ENCODE measurements around the gene TTC7B. TPM values are rescaled to one million over a fixed set of nuclear protein-coding genes. Genes with fewer than 3 reads are reported as not detected.

The TTC7B gene
- total and polyA plus RNA-seq, 2 experiments from 2014 or later, result 68.1 to 75.8 TPM

DNA sequence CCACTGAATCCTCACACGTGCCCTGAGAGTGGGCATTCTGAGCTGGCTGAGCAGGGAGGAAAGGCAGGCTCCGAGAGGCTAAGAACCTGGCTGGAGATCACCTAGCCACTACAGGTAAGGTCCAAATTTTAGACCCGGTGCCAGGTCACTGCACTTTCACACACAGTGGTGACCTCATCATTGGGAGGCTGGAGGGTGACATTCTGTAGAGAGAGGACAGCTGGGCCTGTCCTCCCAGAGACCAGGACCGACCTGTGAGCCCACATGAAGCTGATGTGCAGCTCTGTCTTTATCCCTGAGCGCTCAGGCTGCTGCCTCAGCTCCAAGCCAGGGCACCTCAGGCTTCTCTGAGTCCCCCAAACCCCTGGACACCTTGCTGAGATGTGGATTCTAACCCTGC, 4.1 kb downstream of the TTC7B start:
- Histone ChIP-seq H3K27ac (no peak overlapping the region), H3K4me3 (no peak overlapping the region), H3K27me3 (no peaks in the 10 kb centered on the region), H3K36me3 (no peaks in the 10 kb centered on the region), H3K9me3 (ENCODE audit: low read depth) (no peaks in the 10 kb centered on the region), H3K4me1 (ENCODE audit: low read depth) (peaks cover 18% of the 10 kb centered on the region)
- DNase-seq (ENCODE audit: low read depth in 1 of 2, low spot score in 1 of 2), result no peak
- TF ChIP-seq, protein P1, sequence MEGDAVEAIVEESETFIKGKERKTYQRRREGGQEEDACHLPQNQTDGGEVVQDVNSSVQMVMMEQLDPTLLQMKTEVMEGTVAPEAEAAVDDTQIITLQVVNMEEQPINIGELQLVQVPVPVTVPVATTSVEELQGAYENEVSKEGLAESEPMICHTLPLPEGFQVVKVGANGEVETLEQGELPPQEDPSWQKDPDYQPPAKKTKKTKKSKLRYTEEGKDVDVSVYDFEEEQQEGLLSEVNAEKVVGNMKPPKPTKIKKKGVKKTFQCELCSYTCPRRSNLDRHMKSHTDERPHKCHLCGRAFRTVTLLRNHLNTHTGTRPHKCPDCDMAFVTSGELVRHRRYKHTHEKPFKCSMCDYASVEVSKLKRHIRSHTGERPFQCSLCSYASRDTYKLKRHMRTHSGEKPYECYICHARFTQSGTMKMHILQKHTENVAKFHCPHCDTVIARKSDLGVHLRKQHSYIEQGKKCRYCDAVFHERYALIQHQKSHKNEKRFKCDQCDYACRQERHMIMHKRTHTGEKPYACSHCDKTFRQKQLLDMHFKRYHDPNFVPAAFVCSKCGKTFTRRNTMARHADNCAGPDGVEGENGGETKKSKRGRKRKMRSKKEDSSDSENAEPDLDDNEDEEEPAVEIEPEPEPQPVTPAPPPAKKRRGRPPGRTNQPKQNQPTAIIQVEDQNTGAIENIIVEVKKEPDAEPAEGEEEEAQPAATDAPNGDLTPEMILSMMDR (IDR thresholded peaks at IDR 0.05; ENCODE audit: low read depth, low read length), result no peak

DNA sequence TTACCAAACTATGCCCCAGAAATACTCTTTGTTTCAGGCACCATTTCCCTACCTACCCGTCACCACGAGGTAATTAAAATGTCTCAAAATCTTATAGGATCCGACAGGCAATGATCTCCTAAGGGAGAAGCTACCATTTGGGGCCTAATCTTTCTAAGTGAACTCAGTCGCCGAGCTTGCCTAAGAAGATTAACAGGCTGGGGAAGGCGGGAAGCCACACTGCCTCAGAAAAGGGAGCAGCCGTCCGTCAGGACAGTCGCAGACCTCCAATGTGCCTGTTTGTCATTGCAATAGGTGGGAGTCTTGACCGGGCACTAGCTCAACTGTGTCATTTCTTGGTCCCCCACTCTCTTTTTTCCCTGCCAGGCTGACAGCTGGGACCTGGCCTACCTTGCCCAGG, 4.6 kb downstream of the TTC7B start:
- Histone ChIP-seq H3K36me3 (no peaks in the 10 kb centered on the region), H3K27me3 (no peaks in the 10 kb centered on the region), H3K4me1 (ENCODE audit: low read depth) (peaks cover 18% of the 10 kb centered on the region), H3K9me3 (ENCODE audit: low read depth) (no peaks in the 10 kb centered on the region), H3K4me3 (no peak overlapping the region), H3K27ac (no peak overlapping the region)
- TF ChIP-seq, protein P1 (IDR thresholded peaks at IDR 0.05; ENCODE audit: low read depth, low read length), result no peak
- no peak for DNase-seq (ENCODE audit: low read depth in 1 of 2, low spot score in 1 of 2)

DNA sequence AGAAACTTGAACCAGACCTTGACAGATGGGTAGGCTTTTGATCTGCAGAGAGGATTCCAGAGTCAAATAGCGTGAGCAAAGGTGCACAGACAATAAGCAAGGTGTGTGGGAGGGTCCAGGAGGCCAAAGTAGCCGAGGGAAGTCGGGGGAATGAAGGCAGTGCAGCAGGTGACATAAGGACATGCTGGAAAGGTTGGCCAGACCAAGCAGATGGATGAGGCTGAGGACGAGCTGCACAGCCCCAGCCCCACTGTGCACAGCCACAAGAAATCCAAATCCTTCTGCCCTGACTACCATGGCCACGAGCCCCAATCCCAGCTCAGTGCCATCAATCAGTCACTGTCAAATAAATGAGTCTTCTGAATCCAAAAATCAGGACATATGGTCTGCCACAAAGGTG, 5.4 kb downstream of the TTC7B start:
- H3K36me3 ChIP-seq, result no peaks in the 10 kb centered on the region
- H3K9me3 ChIP-seq (ENCODE audit: low read depth), result no peaks in the 10 kb centered on the region
- H3K27ac ChIP-seq, result no peak overlapping the region
- no peak overlapping the region for H3K4me3 ChIP-seq
- no peak for DNase-seq (ENCODE audit: low read depth in 1 of 2, low spot score in 1 of 2)
- H3K4me1 ChIP-seq (ENCODE audit: low read depth), result peaks cover 18% of the 10 kb centered on the region
- TF ChIP-seq, protein P1 (IDR thresholded peaks at IDR 0.05; ENCODE audit: low read depth, low read length), result no peak
- no peaks in the 10 kb centered on the region for H3K27me3 ChIP-seq

DNA sequence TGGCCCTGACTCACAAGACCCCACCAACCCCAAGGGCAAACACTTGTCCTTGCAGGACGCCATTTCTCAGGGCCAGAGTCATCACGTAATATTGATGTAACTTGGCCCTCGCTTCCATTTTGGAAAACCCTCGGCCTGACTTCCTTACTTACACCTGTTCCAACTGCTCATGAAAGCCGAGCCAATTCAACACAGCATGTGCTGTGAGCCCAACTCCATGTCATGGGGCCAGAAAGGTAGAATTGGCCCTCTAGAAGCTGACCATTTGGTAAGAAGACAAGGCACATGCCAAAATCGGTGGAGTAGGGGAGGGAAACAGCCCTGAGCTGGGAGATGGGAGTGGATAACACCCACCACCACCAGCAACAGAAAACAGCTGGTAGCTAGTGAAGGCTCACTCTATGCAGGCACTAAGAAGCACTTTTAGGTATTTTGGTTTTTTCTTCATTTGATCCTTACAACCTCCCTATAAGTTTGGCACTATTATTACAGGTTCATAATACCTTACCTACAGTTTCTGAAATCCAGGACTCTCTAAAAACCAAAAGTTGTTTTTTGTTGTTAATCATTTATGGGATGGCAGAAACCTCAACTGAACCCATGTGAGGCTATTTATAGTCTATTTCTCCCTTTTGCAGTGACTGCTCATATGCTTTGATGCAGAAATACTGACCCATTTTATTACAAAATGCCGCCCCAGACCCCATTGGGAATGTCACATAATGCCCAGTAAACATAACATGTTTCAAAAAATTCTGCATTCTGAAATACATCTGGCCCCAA, 6.5 kb downstream of the TTC7B start:
- H3K27me3 ChIP-seq, result no peaks in the 10 kb centered on the region
- H3K4me1 ChIP-seq (ENCODE audit: low read depth), result peaks cover 15% of the 10 kb centered on the region
- no peaks in the 10 kb centered on the region for H3K36me3 ChIP-seq
- no peaks in the 10 kb centered on the region for H3K9me3 ChIP-seq (ENCODE audit: low read depth)
- TF ChIP-seq, protein P1 (IDR thresholded peaks at IDR 0.05; ENCODE audit: low read depth, low read length), result no peak
- no peak overlapping the region for H3K4me3 ChIP-seq
- no peak for DNase-seq (ENCODE audit: low read depth in 1 of 2, low spot score in 1 of 2)
- no peak overlapping the region for H3K27ac ChIP-seq

DNA sequence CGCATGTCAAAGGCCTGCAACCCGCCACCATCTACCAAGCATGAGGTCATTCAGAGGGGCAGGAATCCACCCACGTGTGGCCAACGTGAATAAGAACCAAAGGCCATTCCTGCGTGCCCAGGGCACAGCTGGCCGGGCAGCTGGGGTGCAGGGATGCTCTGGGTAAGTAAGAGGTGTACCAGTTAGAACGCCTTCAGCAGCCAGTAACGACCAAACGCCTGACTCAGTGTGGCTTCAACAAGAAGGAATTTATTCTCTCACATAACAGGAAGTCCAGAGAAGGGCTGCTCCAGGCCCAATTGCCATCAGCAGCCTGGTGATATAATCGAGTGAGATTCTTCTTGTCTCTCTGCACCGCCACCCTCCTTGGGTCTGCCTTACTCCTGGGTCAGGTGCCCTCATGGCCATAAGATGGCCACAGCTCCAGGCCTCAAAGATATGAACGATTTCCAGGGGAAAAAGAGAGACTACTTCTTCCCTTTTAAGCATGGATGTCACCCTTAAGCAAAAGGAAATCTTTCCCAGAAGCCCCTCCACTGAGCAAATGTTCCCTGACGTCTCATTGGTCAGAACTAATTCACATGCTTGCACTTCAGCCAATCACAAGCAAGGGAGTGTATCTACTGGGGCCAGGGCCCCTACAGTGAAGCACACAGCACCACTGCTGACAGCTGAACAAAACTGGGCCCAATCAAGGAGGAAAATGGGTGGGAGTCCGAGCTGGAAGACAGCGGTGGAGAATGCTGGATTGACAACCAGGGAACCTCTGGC, 7.3 kb downstream of the TTC7B start:
- DNase-seq (ENCODE audit: low read depth in 1 of 2, low spot score in 1 of 2), result no peak
- Histone ChIP-seq H3K9me3 (ENCODE audit: low read depth) (no peaks in the 10 kb centered on the region), H3K4me3 (no peak overlapping the region), H3K27me3 (no peaks in the 10 kb centered on the region), H3K4me1 (ENCODE audit: low read depth) (peaks cover 12% of the 10 kb centered on the region), H3K36me3 (no peaks in the 10 kb centered on the region), H3K27ac (no peak overlapping the region)
- TF ChIP-seq, protein P1 (IDR thresholded peaks at IDR 0.05; ENCODE audit: low read depth, low read length), result no peak

Measured in cardiac muscle cell (in vitro differentiated cells and primary cell).